HS-5 (cell line): Measurements from ENCODE around the gene BCL11B.

ENCODE experiments used
- DNase-seq: peaks from one replicate; pipeline ENCODE4 v3.0.0-alpha.2; 2012; ENCODE audit warnings: low read depth

Gene BCL11B

GRCh38 chr14:99267837-99268781, 3.9 kb downstream of the BCL11B start:
- no peak for DNase-seq

GRCh38 chr14:99267381-99267780, 4.6 kb downstream of the BCL11B start:
- DNase-seq: no peak

GRCh38 chr14:99266181-99267178, 5.5 kb downstream of the BCL11B start:
- DNase-seq: peak; percentile 8

GRCh38 chr14:99265571-99265970, 6.4 kb downstream of the BCL11B start:
- DNase-seq: no peak

DNA sequence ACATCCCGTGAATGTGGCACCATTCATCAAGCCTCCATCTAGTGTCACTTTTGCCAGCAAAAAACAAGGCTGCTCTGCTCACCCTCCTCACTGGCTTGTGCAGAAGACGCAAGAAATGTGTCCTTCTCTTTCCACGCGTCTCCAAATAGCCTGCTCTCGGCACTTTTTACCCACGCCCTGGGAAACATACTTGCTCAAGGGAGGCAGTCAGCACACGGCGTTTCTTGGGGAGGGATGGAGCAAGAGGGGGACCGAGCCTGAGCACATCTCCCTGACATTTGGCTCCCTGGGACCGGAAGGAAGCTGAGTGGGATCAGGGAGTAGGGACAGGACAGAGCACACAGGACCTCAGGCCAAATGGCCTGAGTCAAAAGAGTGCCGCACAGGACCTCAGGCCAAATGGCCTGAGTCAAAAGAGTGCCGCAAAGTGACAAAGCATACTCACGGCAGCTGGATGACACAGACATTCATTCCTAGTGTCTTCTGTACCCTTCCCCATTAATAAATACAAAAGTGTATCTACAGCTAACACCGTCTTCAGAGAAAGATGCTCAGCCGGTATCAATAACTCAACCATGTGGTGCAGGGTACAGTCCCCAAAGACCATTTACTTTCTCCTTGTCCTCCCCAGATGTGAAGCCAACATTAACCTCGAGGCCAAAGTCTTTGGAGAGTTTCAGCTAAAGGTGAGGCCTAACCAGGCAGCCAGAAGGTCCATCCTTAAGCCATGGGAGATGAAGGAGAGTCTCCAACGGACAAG, 7.1 kb downstream of the BCL11B start:
- no peak for DNase-seq

DNA sequence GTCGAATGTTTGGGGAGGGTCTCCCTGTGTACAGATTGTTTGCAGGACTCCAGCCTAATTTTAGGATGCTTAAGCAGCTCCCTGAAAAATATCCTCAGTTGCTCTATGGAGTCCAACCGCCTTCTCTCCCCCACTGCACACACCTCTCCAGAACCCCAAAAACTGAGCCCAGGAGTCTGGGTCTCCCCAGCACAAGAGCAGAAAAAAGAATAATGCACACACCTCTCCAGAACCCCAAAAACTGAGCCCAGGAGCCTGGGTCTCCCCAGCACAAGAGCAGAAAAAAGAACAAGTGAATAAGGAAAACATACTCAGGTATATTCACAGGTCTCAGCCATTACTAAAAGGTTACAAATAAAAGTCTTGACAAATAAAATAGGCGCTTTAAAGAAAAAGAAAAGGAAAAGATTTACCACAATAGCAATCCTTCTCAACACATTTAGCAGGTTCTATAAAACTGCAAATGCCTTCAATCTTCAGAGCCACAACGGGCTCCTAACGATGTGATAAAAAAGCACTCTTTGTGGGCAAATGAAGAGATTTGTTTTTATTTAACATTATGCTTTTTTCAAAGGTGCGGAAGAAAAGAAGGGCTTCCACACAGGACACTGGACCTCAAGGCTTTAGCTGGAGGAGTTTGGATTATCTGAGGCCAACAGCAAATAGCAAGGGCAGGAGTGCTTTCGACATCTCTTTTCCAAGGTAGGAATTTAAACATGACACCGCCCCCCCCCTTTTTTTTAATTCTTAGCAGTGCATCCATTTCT, 8.2 kb downstream of the BCL11B start:
- DNase-seq: no peak

DNA sequence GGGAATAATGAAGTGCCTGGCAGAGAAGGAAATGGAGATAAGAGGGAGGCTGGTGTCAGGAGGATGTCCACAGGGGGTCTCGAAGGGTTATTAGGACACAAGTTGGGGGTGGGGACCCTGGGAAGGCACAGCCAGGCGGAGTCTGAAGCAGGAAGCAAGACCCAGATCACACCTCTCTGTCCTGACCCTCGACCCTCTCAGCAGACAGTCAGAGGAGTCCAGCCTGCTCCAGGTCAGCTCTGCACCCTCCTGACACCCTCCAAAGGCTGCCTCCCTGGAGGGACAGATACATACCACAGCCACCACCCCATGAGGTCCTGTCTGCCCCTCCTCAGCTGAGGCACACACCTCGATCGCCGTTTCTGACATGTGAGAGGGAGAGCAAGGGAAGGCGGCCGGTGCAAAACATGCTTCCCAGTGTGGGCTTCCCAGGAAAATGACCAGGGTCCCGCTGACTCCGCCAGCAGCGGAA, 9.0 kb downstream of the BCL11B start:
- no peak for DNase-seq

DNA sequence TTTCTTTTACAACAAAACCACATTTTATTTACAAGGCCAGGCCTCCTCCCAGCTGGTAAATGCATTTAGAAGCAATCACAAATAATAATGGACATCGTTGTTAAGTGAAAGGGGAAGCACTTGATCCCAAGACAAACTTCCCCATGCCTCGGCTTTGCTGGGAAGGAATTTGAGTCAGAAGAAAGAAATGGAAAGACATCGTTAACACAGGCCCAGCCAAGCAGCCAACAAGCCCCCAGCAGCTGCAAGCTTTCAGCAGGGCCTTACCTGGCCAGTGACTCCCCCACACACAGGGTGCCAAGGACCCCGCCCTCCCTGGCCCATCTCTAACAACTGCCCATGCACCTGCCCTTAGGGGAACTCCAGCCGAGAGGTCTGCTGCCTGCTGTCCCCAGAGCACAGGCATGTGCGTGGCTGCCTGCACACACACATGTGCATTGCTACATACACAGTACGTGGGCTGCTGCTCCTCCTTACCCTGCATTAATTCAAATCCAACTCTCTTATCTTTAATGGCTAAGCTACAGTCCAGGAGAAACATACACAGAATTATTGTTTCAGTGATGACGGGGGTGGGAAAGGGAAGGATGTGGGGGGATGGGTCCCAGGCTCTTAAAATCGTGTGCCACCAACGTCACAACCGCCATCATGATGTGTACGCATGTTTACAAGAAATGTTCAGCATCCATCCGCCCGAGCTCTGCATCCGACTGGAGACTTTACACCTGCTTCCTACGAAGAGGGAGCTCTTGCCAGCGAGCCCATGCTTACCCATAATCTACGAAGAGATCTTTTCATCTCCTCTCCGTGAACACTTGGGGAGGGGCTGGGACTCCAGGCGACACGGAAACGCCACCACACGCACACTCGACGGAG, 9.8 kb downstream of the BCL11B start:
- no peak for DNase-seq

DNA sequence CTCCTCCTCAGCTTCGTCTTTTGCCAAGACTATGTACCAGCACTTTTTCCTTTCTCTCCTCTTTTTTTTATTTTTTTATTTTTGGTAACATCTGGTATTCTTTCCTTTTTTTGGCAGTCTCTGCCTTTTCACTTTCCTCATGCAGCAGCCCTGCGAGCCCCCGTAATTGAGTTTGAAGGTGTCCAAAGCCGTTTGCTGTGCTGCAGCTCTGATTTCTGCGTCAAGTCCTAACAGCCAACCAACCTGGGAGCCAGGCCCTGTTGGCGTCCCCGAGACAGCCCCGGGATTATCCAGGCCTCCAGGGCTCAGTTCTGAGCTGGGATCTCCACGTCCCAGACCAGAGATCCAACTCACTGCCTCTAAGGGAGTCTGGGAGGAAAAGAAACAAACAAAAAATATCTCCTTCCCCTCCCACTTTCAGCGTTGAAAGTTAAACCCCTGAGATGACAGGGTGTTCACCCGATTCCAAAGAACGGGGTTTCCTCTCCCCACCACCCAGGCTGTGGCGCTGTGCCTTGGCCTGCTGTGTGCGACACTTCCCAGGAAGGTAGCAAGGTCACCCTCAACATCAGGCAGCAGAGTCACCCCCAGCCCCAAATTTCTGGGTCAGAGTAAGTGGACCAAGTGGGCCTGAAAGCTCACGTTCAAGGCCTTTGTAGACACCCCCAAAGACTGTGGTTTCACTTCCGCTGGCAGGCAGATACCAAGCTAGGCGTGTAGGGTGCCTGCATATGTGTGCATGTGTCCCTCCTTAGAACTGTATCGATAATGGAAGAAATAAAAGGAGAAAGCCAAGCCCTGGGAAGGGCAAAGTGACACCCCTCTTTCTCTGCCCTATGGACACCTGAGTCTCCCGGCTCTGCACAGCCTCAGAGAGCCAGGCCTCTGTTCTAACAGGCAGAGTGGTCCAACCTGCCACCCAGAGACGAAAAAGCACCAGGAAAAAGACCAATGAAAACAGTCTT, 11.1 kb downstream of the BCL11B start:
- no peak for DNase-seq

- no peak for DNase-seq
Measured at GRCh38 chr14:99260116-99260515, 11.9 kb downstream of the BCL11B start.

DNA sequence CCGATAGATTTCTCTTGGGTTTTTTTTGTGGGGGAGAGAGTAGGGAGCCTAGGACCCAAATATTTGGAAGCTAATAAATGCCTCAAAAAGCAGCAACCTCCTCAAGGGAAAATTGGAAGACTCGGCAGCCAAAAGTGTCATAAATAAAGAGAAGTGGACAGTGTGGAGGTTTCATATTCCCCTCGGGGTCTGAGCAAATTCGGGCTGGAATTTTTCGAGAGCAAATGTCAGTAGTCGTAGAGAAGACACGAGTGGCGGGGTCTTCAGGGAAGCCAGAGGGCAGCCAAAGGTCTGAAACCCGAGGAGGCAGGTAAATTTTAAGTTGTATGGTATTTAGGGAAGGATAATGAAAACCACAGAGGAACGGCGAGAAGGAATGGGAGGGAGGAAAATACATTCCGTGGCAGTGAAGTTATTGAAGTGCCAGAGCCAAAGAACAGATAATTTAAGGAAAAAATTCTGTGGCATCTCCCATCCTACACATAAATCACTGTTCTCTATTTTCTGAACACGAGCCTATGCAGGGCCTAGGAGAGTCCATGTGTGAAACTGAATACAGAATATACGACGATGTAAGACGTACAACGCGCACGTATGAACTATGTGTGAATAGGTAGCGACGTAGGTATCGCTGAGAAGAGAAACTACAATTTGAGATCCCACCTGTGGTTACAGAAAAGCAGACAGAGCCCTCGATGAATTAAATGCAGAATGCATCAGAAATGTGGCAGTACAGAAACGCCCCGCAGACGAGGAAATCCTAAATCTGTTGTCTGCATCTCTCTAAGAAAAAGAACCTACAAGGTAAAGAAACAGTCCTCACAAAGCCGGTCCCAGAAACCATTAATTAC, 12.9 kb downstream of the BCL11B start:
- DNase-seq: no peak

DNA sequence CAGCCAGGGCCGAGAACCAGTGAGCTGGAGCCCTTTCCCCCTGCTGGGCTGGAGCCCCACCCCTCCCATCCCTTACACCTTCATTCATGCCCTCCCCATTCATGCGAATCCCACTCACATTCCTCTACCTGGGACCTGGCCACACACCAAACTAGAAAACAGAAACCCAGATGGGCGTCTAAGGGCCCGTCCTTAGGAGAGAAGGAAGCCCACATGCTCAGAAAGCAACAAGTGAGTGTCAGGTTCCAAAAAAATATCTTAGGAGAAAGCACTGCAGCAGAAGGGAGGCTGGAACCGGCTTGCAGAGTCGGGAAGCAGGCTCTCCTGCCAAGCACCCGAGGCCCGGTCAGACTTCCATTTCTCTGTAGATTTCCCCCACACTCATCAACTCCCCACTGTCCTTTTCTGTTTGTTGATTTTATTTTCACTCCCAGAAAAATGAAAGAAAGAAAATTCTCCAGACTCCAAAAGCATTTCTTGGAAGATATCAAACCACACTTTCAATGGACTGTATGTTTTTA, 13.6 kb downstream of the BCL11B start:
- DNase-seq: no peak

GRCh38 chr14:99257673-99258221, 14.2 kb downstream of the BCL11B start:
- DNase-seq: no peak

GRCh38 chr14:99257122-99257672, 14.8 kb downstream of the BCL11B start:
- DNase-seq: no peak

GRCh38 chr14:99256483-99256874, 15.5 kb downstream of the BCL11B start:
- no peak for DNase-seq

- no peak for DNase-seq
Measured at GRCh38 chr14:99255621-99256482, 16.1 kb downstream of the BCL11B start.
